HG02852 (cell line): ENCODE data around the gene BEGAIN.

ENCODE experiments used
- ATAC-seq: cut with Tn5 transposase; IDR thresholded peaks from one replicate; pipeline ENCODE4 v1.9.1; 2021; ENCODE audit warnings: mild to moderate bottlenecking, moderate library complexity; ENCODE audit not compliant: unreplicated experiment

The BEGAIN gene

GRCh38 chr14:100615736-100616695 is 28.8 kb upstream of the BEGAIN start:
- ATAC-seq: no peak

GRCh38 chr14:100614803-100615202 is 27.6 kb upstream of the BEGAIN start:
- ATAC-seq: no peak

- no peak for ATAC-seq
Observed at GRCh38 chr14:100612986-100613385, 25.8 kb upstream of the BEGAIN start.

- no peak for ATAC-seq
Observed at GRCh38 chr14:100611811-100612480, 24.7 kb upstream of the BEGAIN start.

GRCh38 chr14:100610511-100611217 is 23.4 kb upstream of the BEGAIN start:
- no peak for ATAC-seq

- ATAC-seq: no peak
Observed at GRCh38 chr14:100609941-100610391, 22.7 kb upstream of the BEGAIN start.

- no peak for ATAC-seq
Observed at GRCh38 chr14:100609331-100609870, 22.2 kb upstream of the BEGAIN start.

- no peak for ATAC-seq
Observed at GRCh38 chr14:100608586-100609330, 21.5 kb upstream of the BEGAIN start.

GRCh38 chr14:100608064-100608463 is 20.8 kb upstream of the BEGAIN start:
- no peak for ATAC-seq

GRCh38 chr14:100607611-100607956 is 20.4 kb upstream of the BEGAIN start:
- ATAC-seq: no peak

- no peak for ATAC-seq
Observed at GRCh38 chr14:100606687-100607610, 19.7 kb upstream of the BEGAIN start.

GRCh38 chr14:100605706-100606686 is 18.8 kb upstream of the BEGAIN start:
- ATAC-seq: no peak

- ATAC-seq: no peak
Observed at GRCh38 chr14:100605230-100605629, 18.0 kb upstream of the BEGAIN start.

GRCh38 chr14:100604709-100605108 is 17.5 kb upstream of the BEGAIN start:
- ATAC-seq: no peak

GRCh38 chr14:100604121-100604501 is 16.9 kb upstream of the BEGAIN start:
- ATAC-seq: no peak

- ATAC-seq: no peak
Observed at GRCh38 chr14:100603341-100604120, 16.3 kb upstream of the BEGAIN start.

- ATAC-seq: no peak
Observed at GRCh38 chr14:100602621-100603230, 15.5 kb upstream of the BEGAIN start.
